Measurements from ENCODE around the gene TMPRSS12.

DNA sequence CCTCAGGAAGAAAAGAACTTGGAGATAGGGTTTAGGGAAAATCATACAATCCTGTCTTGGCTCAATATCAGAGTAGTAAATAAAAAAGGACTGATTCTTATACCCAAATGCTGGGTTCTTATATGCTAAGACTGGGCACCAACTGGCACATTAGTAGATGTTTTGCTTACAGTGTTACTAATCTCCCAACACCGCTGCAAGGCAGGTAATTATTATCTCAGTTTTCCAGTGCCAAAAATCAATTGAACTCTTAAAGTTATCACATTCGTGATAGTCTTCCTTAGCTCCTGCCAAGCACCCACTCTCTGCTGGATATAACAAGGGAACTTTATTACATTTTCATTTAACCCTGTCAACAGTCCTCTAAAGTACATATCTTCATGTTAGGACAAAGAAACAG is 84.6 kb downstream of the TMPRSS12 start:
- TF ChIP-seq, protein P1, sequence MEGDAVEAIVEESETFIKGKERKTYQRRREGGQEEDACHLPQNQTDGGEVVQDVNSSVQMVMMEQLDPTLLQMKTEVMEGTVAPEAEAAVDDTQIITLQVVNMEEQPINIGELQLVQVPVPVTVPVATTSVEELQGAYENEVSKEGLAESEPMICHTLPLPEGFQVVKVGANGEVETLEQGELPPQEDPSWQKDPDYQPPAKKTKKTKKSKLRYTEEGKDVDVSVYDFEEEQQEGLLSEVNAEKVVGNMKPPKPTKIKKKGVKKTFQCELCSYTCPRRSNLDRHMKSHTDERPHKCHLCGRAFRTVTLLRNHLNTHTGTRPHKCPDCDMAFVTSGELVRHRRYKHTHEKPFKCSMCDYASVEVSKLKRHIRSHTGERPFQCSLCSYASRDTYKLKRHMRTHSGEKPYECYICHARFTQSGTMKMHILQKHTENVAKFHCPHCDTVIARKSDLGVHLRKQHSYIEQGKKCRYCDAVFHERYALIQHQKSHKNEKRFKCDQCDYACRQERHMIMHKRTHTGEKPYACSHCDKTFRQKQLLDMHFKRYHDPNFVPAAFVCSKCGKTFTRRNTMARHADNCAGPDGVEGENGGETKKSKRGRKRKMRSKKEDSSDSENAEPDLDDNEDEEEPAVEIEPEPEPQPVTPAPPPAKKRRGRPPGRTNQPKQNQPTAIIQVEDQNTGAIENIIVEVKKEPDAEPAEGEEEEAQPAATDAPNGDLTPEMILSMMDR (IDR thresholded peaks at IDR 0.05): no peak
- no peak for TF ChIP-seq EZH2 (IDR thresholded peaks at IDR 0.05)
- no peak for TF ChIP-seq EZH2phosphoT487 (IDR thresholded peaks at IDR 0.05)

Data from neural progenitor cell (in vitro differentiated cells).